ENCODE measurements around the gene SLC7A6. TPM values are rescaled to one million over a fixed set of nuclear protein-coding genes. Genes with fewer than 3 reads are reported as not detected.

SLC7A6 gene
- total RNA-seq, 1 experiment from 2014 or later = 28.5 TPM

DNA sequence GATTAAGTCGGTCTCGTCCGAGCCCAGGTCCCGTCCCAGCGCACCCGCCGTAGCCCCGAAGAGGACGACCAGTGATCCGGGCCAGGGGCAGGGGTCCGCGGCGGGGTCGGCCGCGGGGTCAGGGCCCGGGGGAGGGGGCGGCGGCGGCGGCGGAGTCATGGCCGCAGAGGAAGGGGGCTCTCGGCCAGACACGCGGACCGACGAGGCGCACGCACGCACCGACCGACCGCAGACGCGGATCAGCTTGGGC is 28.5 kb upstream of the SLC7A6 start, which contains the start of gene ESRP2:
Gene ESRP2 (minus strand): TSS at position 241 of the 250 bp plus-strand sequence. CDS start 82 bp downstream, at position 159.
- intact Hi-C loops (cut with micrococcal nuclease) = loop anchor here (2.0 to 10.0 kb wide), 2 partner anchors 75 to 711 kb away; partner anchors contain the start of genes PRMT7, RIPOR1 and SLC7A6OS
- no peak within 1 kb of the TSS for H2AFZ ChIP-seq (ENCODE audit: low read depth, low read length, poor library complexity, severe bottlenecking)

More for the DNA sequence above, 28.5 kb upstream of the SLC7A6 start, which contains the start of gene ESRP2:
- DNase-seq (ENCODE audit: low read depth, low spot score) (no peak), ATAC-seq (no peak)
- Histone ChIP-seq H4K20me1 (ENCODE audit: insufficient read depth) (peaks cover 4% of the 10 kb centered on the region; the same call in 1 of the 2 replicates), H3K4me2 (ENCODE audit: low read length) (peak within 1 kb of the TSS; percentile 97), H3K27me3 (ENCODE audit: insufficient read depth, low read length) (no peaks in the 10 kb centered on the region), H3K27ac (ENCODE audit: low read depth, low read length) (peak within 1 kb of the TSS; percentile 86), H3K4me3 (replicated peaks in 1 of 2; ENCODE audit: low read depth in 1 of 2, low read length in 2 of 2) (peak within 1 kb of the TSS; percentile 56 to 88), H3K9me2 (ENCODE audit: insufficient read depth) (no peaks in the 10 kb centered on the region), H3K9ac (ENCODE audit: low read length) (peak within 1 kb of the TSS; percentile 98), H3K36me3 (ENCODE audit: control insufficient read depth in 1 of 2, insufficient read depth in 2 of 2, low read length in 2 of 2) (peaks cover 11 to 23% of the 10 kb centered on the region in 2 experiments; a peak in 3 of 4 replicates), H3K9me3 (ENCODE audit: control insufficient read depth in 1 of 2, insufficient read depth in 1 of 2, low read depth in 1 of 2, low read length in 2 of 2) (no peaks in the 10 kb centered on the region), H3K4me1 (ENCODE audit: control insufficient read depth in 1 of 2, insufficient read depth in 2 of 2, low read length in 2 of 2) (peaks cover 29 to 47% of the 10 kb centered on the region in 2 experiments), H3K79me2 (ENCODE audit: insufficient read depth, low read length) (peaks cover 43% of the 10 kb centered on the region)
- ChIA-PET CTCF (interaction anchor here (4.3 kb wide), 1 partner anchor 28 kb away, joined by 14 read pairs; the partner anchor contains the start of gene SLC7A6), POLR2A (interaction anchor here (0.6 to 0.9 kb wide), 2 partner anchors 148 to 756 kb away, joined by 4 read pairs; no protein-coding TSS in a partner anchor), RAD21 (ENCODE audit: low non-redundant PET in 1 of 2, low total read pairs in 2 of 2, uncharacterized antibody in 2 of 2, unreplicated experiment in 2 of 2) (no interaction called here)
- BruUV-seq (replicated peaks) = no TSS peak
- TF ChIP-seq EGR1 (IDR thresholded peaks at IDR 0.05; ENCODE audit: low read depth) (no peak), MAX (IDR thresholded peaks at IDR 0.05) (no peak), RAD21 (IDR thresholded peaks at IDR 0.05; ENCODE audit: low read depth) (no peak), FOSL1 (IDR thresholded peaks at IDR 0.05; ENCODE audit: low read depth) (no peak), ZFX (IDR thresholded peaks at IDR 0.05) (no peak), POLR2A (IDR thresholded peaks at IDR 0.05; ENCODE audit: borderline replicate concordance, extremely low read depth, insufficient read depth, insufficient read length) (no peak), EZH2phosphoT487 (IDR thresholded peaks at IDR 0.05; ENCODE audit: borderline replicate concordance) (no peak), ELF1 (IDR thresholded peaks at IDR 0.05; ENCODE audit: borderline replicate concordance, low read depth) (no peak), JUND (IDR thresholded peaks at IDR 0.05) (no peak)
- TF ChIP-seq, protein P1, sequence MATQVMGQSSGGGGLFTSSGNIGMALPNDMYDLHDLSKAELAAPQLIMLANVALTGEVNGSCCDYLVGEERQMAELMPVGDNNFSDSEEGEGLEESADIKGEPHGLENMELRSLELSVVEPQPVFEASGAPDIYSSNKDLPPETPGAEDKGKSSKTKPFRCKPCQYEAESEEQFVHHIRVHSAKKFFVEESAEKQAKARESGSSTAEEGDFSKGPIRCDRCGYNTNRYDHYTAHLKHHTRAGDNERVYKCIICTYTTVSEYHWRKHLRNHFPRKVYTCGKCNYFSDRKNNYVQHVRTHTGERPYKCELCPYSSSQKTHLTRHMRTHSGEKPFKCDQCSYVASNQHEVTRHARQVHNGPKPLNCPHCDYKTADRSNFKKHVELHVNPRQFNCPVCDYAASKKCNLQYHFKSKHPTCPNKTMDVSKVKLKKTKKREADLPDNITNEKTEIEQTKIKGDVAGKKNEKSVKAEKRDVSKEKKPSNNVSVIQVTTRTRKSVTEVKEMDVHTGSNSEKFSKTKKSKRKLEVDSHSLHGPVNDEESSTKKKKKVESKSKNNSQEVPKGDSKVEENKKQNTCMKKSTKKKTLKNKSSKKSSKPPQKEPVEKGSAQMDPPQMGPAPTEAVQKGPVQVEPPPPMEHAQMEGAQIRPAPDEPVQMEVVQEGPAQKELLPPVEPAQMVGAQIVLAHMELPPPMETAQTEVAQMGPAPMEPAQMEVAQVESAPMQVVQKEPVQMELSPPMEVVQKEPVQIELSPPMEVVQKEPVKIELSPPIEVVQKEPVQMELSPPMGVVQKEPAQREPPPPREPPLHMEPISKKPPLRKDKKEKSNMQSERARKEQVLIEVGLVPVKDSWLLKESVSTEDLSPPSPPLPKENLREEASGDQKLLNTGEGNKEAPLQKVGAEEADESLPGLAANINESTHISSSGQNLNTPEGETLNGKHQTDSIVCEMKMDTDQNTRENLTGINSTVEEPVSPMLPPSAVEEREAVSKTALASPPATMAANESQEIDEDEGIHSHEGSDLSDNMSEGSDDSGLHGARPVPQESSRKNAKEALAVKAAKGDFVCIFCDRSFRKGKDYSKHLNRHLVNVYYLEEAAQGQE (IDR thresholded peaks at IDR 0.05; ENCODE audit: low read depth) = no peak

Data from HCT116 (cell line).